Stimulated activated CD4-positive, alpha-beta T cell treated with anti-CD3 and anti-CD28 coated beads, TNF-alpha, amount 100 ng/mL, for 1 hour (primary cell): ENCODE measurements around the gene NUTM2E.
"Not testable (repeated sequence)": the region's sequence is repeated elsewhere in the genome, so short reads cannot be mapped to it uniquely, and the experiment has no call there.

ENCODE experiments used
- DNase-seq, 3 donors: peaks; one replicate each; pipeline ENCODE4 v3.0.0-alpha.2; 2020; ENCODE audit warnings: low read depth in 3 of 3, low spot score in 1 of 3

NUTM2E gene

GRCh38 chr10:79862803-79863202 is 36.3 kb downstream of the NUTM2E start:
- DNase-seq = not testable (repeated sequence)

GRCh38 chr10:79866903-79867551 is 40.5 kb downstream of the NUTM2E start:
- DNase-seq = not testable (repeated sequence)

GRCh38 chr10:79868023-79868422 is 41.5 kb downstream of the NUTM2E start:
- DNase-seq = not testable (repeated sequence)

- DNase-seq = not testable (repeated sequence)
These were observed 43.0 kb downstream of the NUTM2E start for GRCh38 chr10:79869439-79870097.

- not testable (repeated sequence) for DNase-seq
These were observed 45.2 kb downstream of the NUTM2E start for GRCh38 chr10:79871729-79872128.
